WTC11 (cell line): ENCODE data around the gene DCTPP1. TPM values are rescaled to one million over a fixed set of nuclear protein-coding genes. Genes with fewer than 3 reads are reported as not detected.

Experiments used
- ATAC-seq: fragments of 200-7000 bp; cut with Tn5 transposase; 2 replicates; pipeline ENCODE4 v1.10.0; 2021; ENCODE audit warnings: mild to moderate bottlenecking, moderate library complexity
- CTCF ChIA-PET: fragments of 300-600 bp; sonication (Branson Sonifier 250); formaldehyde crosslinking; loops from one replicate; lab custom pipeline; 2021; ENCODE audit warnings: antibody characterized with exemption; lab: Charles Lee
- POLR2A ChIA-PET: fragments of 350-600 bp; sonication (Branson Sonifier 250); formaldehyde crosslinking; loops from one replicate; lab custom pipeline; 2021; ENCODE audit warnings: antibody characterized with exemption; lab: Charles Lee
- DNase-seq: peaks from one replicate; pipeline ENCODE4 v3.0.0; 2021; ENCODE audit warnings: low spot score
- H3K27ac Mint-ChIP-seq: 2 replicates; pipeline ENCODE4 v1.8.0; 2021; ENCODE audit warnings: mixed read lengths
- H3K27me3 Mint-ChIP-seq: 2 replicates; pipeline ENCODE4 v1.8.0; 2021; ENCODE audit warnings: low read depth, mild to moderate bottlenecking, moderate library complexity, mixed read lengths
- H3K36me3 Mint-ChIP-seq: 2 replicates; pipeline ENCODE4 v1.8.0; 2021; ENCODE audit warnings: mixed read lengths
- H3K4me1 Mint-ChIP-seq: 2 replicates; pipeline ENCODE4 v1.8.0; 2022; ENCODE audit warnings: mixed read lengths
- H3K4me3 Mint-ChIP-seq: 2 replicates; pipeline ENCODE4 v1.8.0; 2021; ENCODE audit warnings: mild to moderate bottlenecking, moderate library complexity, mixed read lengths
- H3K9me3 Mint-ChIP-seq: 2 replicates; pipeline ENCODE4 v1.8.0; 2021; ENCODE audit warnings: mixed read lengths
- ATF2 ChIP-seq: sonication (generic); formaldehyde crosslinking; IDR thresholded peaks from 2 replicates; pipeline ENCODE4 v1.8.1; 2022; ENCODE audit warnings: low read depth, missing genetic modification reagents, borderline replicate concordance
- CDX4 ChIP-seq: fragments of 250-450 bp; sonication (Bioruptor Pico); IDR thresholded peaks from 2 replicates; pipeline ENCODE4 v1.9.0; 2021; ENCODE audit warnings: moderate library complexity, mild to moderate bottlenecking, inconsistent platforms, borderline replicate concordance
- CREB1 ChIP-seq: sonication (generic); formaldehyde crosslinking; IDR thresholded peaks from 2 replicates; pipeline ENCODE4 v1.8.0; 2023; ENCODE audit warnings: mild to moderate bottlenecking, missing genetic modification reagents
- E2F1 ChIP-seq: sonication (generic); formaldehyde crosslinking; IDR thresholded peaks from 2 replicates; pipeline ENCODE4 v1.8.0; 2022; ENCODE audit warnings: mild to moderate bottlenecking, missing genetic modification reagents
- ELF4 ChIP-seq: sonication (generic); formaldehyde crosslinking; IDR thresholded peaks from 2 replicates; pipeline ENCODE4 v1.8.1; 2022; ENCODE audit warnings: low read depth, mild to moderate bottlenecking, moderate library complexity, missing genetic modification reagents
- ETV6 ChIP-seq: sonication (generic); formaldehyde crosslinking; IDR thresholded peaks from 2 replicates; pipeline ENCODE4 v1.8.1; 2022; ENCODE audit warnings: mild to moderate bottlenecking, missing genetic modification reagents
- JUN ChIP-seq: sonication (generic); formaldehyde crosslinking; IDR thresholded peaks from 2 replicates; pipeline ENCODE4 v1.8.0; 2023; ENCODE audit warnings: mild to moderate bottlenecking, missing genetic modification reagents
- KAT7 ChIP-seq: sonication (generic); formaldehyde crosslinking; IDR thresholded peaks from 2 replicates; pipeline ENCODE4 v1.8.1; 2023; ENCODE audit warnings: missing genetic modification reagents, mild to moderate bottlenecking, borderline replicate concordance
- NFATC4 ChIP-seq: fragments of 250-450 bp; sonication (Bioruptor Pico); IDR thresholded peaks from 2 replicates; pipeline ENCODE4 v1.9.0; 2021; ENCODE audit warnings: mild to moderate bottlenecking
- NFE2L1 ChIP-seq: sonication (generic); formaldehyde crosslinking; IDR thresholded peaks from 2 replicates; pipeline ENCODE4 v1.8.1; 2023; ENCODE audit warnings: missing genetic modification reagents
- NFYB ChIP-seq: sonication (generic); formaldehyde crosslinking; conservative IDR thresholded peaks from 2 replicates; pipeline ENCODE4 v1.8.0; 2022; ENCODE audit warnings: low read depth, missing genetic modification reagents
- NR3C1 ChIP-seq: sonication (generic); formaldehyde crosslinking; conservative IDR thresholded peaks from 2 replicates; pipeline ENCODE4 v1.8.1; 2023; ENCODE audit warnings: low read depth, mild to moderate bottlenecking, missing genetic modification reagents
- OVOL2 ChIP-seq: fragments of 250-450 bp; sonication (Bioruptor Pico); IDR thresholded peaks from 2 replicates; pipeline ENCODE4 v1.9.0; 2021; ENCODE audit warnings: mild to moderate bottlenecking, borderline replicate concordance
- RELA ChIP-seq: sonication (generic); formaldehyde crosslinking; IDR thresholded peaks from 2 replicates; pipeline ENCODE4 v1.8.1; 2022; ENCODE audit warnings: missing genetic modification reagents, mild to moderate bottlenecking, borderline replicate concordance
- SMAD3 ChIP-seq: sonication (generic); formaldehyde crosslinking; IDR thresholded peaks from 2 replicates; pipeline ENCODE4 v1.8.0; 2022; ENCODE audit warnings: missing genetic modification reagents, mild to moderate bottlenecking, borderline replicate concordance
- TEAD4 ChIP-seq: sonication (generic); formaldehyde crosslinking; IDR thresholded peaks from 2 replicates; pipeline ENCODE4 v1.8.0; 2022; ENCODE audit warnings: mild to moderate bottlenecking, missing genetic modification reagents
- TP53 ChIP-seq: sonication (generic); formaldehyde crosslinking; IDR thresholded peaks from 2 replicates; pipeline ENCODE4 v1.8.1; 2023; ENCODE audit warnings: mild to moderate bottlenecking, missing genetic modification reagents
- ZBTB21 ChIP-seq: sonication (generic); formaldehyde crosslinking; IDR thresholded peaks from 2 replicates; pipeline ENCODE4 v1.8.1; 2023; ENCODE audit warnings: mild to moderate bottlenecking, missing genetic modification reagents, borderline replicate concordance
- ZNF219 ChIP-seq: sonication (generic); formaldehyde crosslinking; IDR thresholded peaks from 2 replicates; pipeline ENCODE4 v1.8.0; 2023; ENCODE audit warnings: missing genetic modification reagents, mild to moderate bottlenecking, borderline replicate concordance
- ZNF263 ChIP-seq: sonication (generic); formaldehyde crosslinking; IDR thresholded peaks from 2 replicates; pipeline ENCODE4 v1.8.1; 2022; ENCODE audit warnings: low read depth, mild to moderate bottlenecking, moderate library complexity, missing genetic modification reagents
- ZNF396 ChIP-seq: fragments of 250-450 bp; sonication (Bioruptor Pico); IDR thresholded peaks from 2 replicates; pipeline ENCODE4 v1.8.0; 2021; ENCODE audit warnings: mild to moderate bottlenecking, moderate library complexity, borderline replicate concordance
- ZNF423 ChIP-seq: fragments of 250-450 bp; sonication (Bioruptor Pico); IDR thresholded peaks from 2 replicates; pipeline ENCODE4 v2.1.2; 2022; ENCODE audit warnings: mild to moderate bottlenecking, moderate library complexity
- ZNF425 ChIP-seq: fragments of 250-450 bp; sonication (Bioruptor Pico); conservative IDR thresholded peaks from 2 replicates; pipeline ENCODE4 v1.9.0; 2021; ENCODE audit warnings: mild to moderate bottlenecking
- ZNF512 ChIP-seq: sonication (generic); formaldehyde crosslinking; IDR thresholded peaks from 2 replicates; pipeline ENCODE4 v1.8.1; 2022; ENCODE audit warnings: missing genetic modification reagents, borderline replicate concordance
- total RNA-seq: library from RNA; stranded (reverse); gene quantifications from 3 replicates; pipeline ENCODE4 v1.2.3, GENCODE V29; 2021
- TF ChIP-seq, protein P1 (sequence below): sonication (generic); formaldehyde crosslinking; IDR thresholded peaks from 2 replicates; pipeline ENCODE4 v1.8.0; 2022; ENCODE audit warnings: mild to moderate bottlenecking, missing genetic modification reagents
- TF ChIP-seq, protein P2 (sequence below): sonication (generic); formaldehyde crosslinking; IDR thresholded peaks from 2 replicates; pipeline ENCODE4 v1.8.1; 2023; ENCODE audit warnings: mild to moderate bottlenecking, missing genetic modification reagents, moderate library complexity

Gene DCTPP1
- total RNA-seq, 1 experiment from 2014 or later, result 70.5 TPM

- CTCF ChIA-PET, result interaction anchor here (9.3 kb wide), 1 partner anchor 10 kb away, joined by 97 read pairs; the partner anchor contains the start of gene ZNF771
- no peaks in the 10 kb centered on the region for H3K9me3 Mint-ChIP-seq
- peaks cover 6% of the 10 kb centered on the region for H3K27me3 Mint-ChIP-seq
- no peak overlapping the region for H3K4me3 Mint-ChIP-seq
- H3K36me3 Mint-ChIP-seq, result peaks cover 5% of the 10 kb centered on the region
- DNase-seq, result no peak
- no peak overlapping the region for H3K27ac Mint-ChIP-seq
- TF ChIP-seq ZNF219 (CRISPR knock-in tag), result no peak
- no peak for TF ChIP-seq RELA
- no peak for TF ChIP-seq TEAD4 (CRISPR knock-in tag)
- TF ChIP-seq NFE2L1, result no peak
- no peak for TF ChIP-seq NFATC4 (CRISPR knock-in tag)
- no peak for TF ChIP-seq ZNF425 (CRISPR knock-in tag)
- TF ChIP-seq ZBTB21 (CRISPR knock-in tag), result no peak
- TF ChIP-seq, protein P1, sequence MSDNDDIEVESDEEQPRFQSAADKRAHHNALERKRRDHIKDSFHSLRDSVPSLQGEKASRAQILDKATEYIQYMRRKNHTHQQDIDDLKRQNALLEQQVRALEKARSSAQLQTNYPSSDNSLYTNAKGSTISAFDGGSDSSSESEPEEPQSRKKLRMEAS (CRISPR knock-in tag), result no peak
- TF ChIP-seq NR3C1 (CRISPR knock-in tag), result no peak
- TF ChIP-seq E2F1 (CRISPR knock-in tag), result no peak
- TF ChIP-seq CDX4 (CRISPR knock-in tag), result no peak
- TF ChIP-seq ZNF512 (CRISPR knock-in tag), result no peak
- no peak for TF ChIP-seq TP53
- no peak for TF ChIP-seq JUN (CRISPR knock-in tag)
- TF ChIP-seq ZNF396 (CRISPR knock-in tag), result no peak
- POLR2A ChIA-PET, result no interaction called here
- ATAC-seq, result no peak
- H3K4me1 Mint-ChIP-seq, result peaks cover 43% of the 10 kb centered on the region
Observed at GRCh38 chr16:30397776-30398660, 31.8 kb downstream of the DCTPP1 start.

DNA sequence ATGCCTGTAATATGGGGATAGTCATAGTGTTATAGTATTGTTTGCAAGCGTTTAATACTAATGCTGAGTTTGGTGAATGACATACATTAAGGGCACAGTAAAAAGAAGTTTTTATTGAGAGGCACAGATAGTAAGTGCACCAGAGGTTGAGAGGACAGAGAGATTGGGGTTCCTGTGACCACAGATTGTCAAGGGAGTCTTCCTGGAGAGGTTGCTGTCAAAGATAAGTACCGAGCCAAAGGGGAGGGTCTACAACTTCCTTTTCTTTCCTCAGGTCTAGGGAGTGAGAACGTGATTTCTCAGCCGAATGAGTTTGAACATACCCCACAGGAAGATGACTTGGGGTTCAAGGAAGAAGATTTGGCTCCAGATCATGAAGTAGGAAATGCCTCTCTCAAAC is 32.8 kb downstream of the DCTPP1 start:
- POLR2A ChIA-PET, result no interaction called here
- CTCF ChIA-PET, result interaction anchor here (0.7 to 9.3 kb wide), 2 partner anchors 11 to 280 kb away, joined by 3 to 97 read pairs; partner anchors contain the start of gene ZNF771
- Mint-ChIP-seq H3K4me3 (peak overlapping the region; percentile 97), H3K9me3 (no peaks in the 10 kb centered on the region), H3K27ac (peak overlapping the region; percentile 70), H3K4me1 (peaks cover 43% of the 10 kb centered on the region), H3K36me3 (peaks cover 5% of the 10 kb centered on the region), H3K27me3 (no peaks in the 10 kb centered on the region; the same call in 1 of the 2 replicates)
- no peak for ATAC-seq
- TF ChIP-seq ELF4 (CRISPR knock-in tag) (no peak), KAT7 (CRISPR knock-in tag) (no peak), SMAD3 (CRISPR knock-in tag) (no peak), NFYB (CRISPR knock-in tag) (no peak), OVOL2 (no peak), ETV6 (CRISPR knock-in tag) (no peak), ATF2 (no peak), ZNF263 (CRISPR knock-in tag) (no peak), CREB1 (no peak), ZNF423 (CRISPR knock-in tag) (no peak)
- TF ChIP-seq, protein P2, sequence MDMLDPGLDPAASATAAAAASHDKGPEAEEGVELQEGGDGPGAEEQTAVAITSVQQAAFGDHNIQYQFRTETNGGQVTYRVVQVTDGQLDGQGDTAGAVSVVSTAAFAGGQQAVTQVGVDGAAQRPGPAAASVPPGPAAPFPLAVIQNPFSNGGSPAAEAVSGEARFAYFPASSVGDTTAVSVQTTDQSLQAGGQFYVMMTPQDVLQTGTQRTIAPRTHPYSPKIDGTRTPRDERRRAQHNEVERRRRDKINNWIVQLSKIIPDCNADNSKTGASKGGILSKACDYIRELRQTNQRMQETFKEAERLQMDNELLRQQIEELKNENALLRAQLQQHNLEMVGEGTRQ (CRISPR knock-in tag), result no peak
- DNase-seq, result no peak
